Adrenal gland (tissue), 5 donors: ENCODE results near the gene ZNF787.

ENCODE experiments used
- POLR2A ChIP-seq, 2 donors: fragments of 450-650 bp; IDR thresholded peaks; one replicate each; pipeline ENCODE4 v1.6.1; 2017; ENCODE audit warnings: antibody characterized with exemption in 2 of 2, mild to moderate bottlenecking in 2 of 2, moderate library complexity in 1 of 2
- TF ChIP-seq, protein P1 (sequence below), 6 experiments: fragments of 450-650 bp in 4 of 6; fragments of 200-600 bp in 2 of 6; sonication (generic) in 1 of 6; IDR thresholded peaks; 1 replicate in 5 of 6; 2 replicates in 1 of 6; pipeline versions ENCODE4 v1.5.1 to v1.8.0; 2016 to 2021; ENCODE audit warnings: antibody characterized with exemption in 6 of 6, mild to moderate bottlenecking in 2 of 6, moderate library complexity in 1 of 6
- donor health status: DM: no; HTN: no; CAD: no.

DNA sequence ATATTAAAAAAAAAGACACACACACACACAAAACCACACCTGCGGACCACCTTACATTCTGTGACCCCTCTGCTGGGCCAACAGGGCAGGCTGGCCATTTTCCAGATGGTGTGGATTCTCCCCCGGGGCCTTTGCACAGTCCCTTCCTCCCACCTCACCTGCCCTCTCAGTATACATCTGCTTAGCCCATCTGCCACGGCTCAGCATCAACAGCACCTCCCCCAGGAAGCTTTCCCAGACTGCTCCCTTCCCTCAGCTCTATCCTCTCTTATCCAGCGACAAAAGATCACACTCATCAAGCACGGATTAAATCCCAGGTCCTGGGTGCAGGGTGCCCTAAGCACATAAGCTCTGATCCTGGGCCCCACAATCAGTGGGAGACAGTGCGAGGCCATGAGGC lies 4.5 kb downstream of the ZNF787 start:
- TF ChIP-seq, protein P1, sequence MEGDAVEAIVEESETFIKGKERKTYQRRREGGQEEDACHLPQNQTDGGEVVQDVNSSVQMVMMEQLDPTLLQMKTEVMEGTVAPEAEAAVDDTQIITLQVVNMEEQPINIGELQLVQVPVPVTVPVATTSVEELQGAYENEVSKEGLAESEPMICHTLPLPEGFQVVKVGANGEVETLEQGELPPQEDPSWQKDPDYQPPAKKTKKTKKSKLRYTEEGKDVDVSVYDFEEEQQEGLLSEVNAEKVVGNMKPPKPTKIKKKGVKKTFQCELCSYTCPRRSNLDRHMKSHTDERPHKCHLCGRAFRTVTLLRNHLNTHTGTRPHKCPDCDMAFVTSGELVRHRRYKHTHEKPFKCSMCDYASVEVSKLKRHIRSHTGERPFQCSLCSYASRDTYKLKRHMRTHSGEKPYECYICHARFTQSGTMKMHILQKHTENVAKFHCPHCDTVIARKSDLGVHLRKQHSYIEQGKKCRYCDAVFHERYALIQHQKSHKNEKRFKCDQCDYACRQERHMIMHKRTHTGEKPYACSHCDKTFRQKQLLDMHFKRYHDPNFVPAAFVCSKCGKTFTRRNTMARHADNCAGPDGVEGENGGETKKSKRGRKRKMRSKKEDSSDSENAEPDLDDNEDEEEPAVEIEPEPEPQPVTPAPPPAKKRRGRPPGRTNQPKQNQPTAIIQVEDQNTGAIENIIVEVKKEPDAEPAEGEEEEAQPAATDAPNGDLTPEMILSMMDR (IDR thresholded peaks at IDR 0.05), result no peak
- no peak for TF ChIP-seq POLR2A (IDR thresholded peaks at IDR 0.05)
